HG03175 (cell line): ENCODE results near the gene PLD5.
"Not testable (repeated sequence)": the region's sequence is repeated elsewhere in the genome, so short reads cannot be mapped to it uniquely, and the experiment has no call there.

ENCODE experiments used
- ATAC-seq: cut with Tn5 transposase; IDR thresholded peaks from one replicate; pipeline ENCODE4 v1.9.1; 2021; ENCODE audit warnings: mild to moderate bottlenecking, moderate library complexity; ENCODE audit not compliant: unreplicated experiment

PLD5 gene

DNA sequence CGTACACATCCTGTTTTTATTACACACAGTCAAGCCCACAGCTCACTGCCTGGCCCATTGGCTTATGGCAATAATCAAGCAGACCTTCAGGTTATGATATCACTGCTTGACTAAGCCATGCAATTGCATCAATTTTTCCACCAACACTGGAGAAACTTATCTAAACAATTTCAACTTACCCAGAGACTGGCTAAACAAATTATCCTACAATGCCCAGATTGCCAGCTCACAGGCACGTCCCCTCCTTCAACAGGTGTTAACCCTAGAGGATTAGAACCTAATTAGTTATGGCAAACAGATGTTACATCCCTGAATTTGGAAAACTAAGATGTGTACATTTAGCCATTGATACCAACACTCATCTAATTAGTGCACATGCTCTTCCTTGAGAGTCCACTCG, 310.0 kb downstream of the PLD5 start:
- not testable (repeated sequence) for ATAC-seq

GRCh38 chr1:242212961-242213360, 311.5 kb downstream of the PLD5 start:
- not testable (repeated sequence) for ATAC-seq

DNA sequence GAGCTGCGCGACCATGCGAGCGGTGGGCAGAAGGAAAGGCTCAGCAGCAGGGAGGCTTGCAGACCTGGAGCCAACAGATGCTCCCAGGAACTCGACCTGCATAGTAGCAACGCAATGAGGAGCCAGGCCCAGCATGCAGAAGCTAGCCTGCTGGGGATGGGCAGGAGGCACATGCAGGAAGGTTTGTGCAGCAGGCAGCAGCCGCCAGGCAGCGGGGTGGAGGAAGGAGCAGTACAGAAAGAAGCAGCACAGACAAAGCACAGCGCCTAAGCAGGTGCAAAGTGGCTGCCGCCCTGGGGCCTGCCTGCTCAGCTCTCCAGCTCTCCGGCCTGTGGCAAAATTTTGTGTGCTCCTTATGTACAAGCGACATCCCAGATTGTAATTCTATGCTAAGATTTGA, 312.1 kb downstream of the PLD5 start:
- ATAC-seq: no peak

DNA sequence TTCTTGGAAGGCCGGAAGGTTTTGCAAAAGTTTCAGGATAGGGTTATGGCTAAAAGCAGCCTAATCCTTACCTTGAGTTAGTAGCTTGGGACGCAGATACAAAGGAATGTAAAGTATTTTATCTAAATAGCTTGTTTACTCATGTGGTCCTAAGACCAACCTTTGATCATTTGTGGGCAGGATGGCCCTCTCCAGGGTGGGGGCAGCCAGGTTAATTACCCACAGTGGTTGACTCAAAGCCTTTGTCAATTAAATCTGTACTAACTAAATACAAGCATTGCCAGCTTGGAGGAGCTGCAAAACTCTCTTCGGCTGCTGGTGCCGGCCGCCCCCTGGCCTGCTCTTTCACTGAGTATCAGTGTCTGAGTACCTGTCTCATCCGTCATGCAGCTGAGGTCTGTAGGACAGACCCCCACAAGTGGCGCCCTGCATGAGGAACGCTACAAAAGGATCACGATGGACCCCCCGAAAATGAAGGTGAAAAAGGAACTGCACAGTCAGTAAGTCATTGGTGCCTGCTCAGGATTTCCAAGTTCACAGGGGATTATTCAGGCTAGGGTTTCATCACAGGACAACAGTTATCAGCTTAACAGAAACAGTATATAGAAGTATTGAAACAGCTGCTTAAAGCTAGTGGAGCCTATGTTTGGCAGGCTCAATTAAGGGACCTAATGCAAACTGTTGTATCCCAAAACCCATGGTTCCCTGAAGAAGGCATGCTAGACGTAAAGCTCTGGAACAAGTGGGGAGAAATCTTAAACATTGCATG, 313.1 kb downstream of the PLD5 start:
- no peak for ATAC-seq

GRCh38 chr1:242210316-242210715, 314.2 kb downstream of the PLD5 start:
- not testable (repeated sequence) for ATAC-seq

DNA sequence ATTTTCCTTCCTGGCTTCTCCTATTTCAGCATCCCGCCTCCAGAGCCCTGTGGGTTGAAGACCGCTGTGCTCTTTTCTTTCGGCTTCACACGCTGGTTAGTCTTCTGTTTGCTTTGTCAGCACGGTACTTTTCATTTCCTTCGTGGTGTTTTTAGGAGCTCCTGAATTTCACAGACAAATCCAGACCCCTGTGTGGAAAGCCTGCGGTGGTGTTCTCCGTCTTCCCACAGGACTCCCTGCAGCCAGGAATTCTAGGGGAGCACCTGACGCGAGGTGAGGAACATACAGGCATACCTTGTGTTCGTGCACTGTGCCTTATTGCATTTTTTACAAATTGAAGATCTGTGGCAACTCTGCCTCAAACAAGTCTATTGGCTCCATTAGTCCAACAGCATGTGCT, 315.4 kb downstream of the PLD5 start:
- no peak for ATAC-seq

DNA sequence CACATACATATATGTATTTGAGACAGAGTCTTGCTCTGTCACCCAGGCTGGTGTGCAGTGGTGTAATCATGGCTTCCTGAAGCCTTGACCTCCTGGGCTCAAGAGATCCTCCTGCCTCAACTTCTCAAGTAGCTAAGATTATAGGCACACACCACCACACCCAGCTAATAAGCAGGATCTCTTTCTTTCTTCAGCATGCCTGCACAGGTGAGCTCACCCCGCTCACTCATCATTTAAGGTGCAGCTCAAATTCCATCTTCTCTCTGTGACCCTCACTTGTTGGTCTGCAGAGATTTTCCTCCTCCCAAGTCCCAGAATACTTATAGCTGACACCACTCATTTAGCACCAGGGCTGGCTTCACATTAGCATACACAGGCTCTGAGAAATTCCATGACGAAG, 316.5 kb downstream of the PLD5 start:
- no peak for ATAC-seq

GRCh38 chr1:242206994-242207393, 317.5 kb downstream of the PLD5 start:
- ATAC-seq: no peak

- no peak for ATAC-seq
Observed at GRCh38 chr1:242205622-242206489, 318.6 kb downstream of the PLD5 start.

- no peak for ATAC-seq
Observed at GRCh38 chr1:242203262-242203661, 321.2 kb downstream of the PLD5 start.

DNA sequence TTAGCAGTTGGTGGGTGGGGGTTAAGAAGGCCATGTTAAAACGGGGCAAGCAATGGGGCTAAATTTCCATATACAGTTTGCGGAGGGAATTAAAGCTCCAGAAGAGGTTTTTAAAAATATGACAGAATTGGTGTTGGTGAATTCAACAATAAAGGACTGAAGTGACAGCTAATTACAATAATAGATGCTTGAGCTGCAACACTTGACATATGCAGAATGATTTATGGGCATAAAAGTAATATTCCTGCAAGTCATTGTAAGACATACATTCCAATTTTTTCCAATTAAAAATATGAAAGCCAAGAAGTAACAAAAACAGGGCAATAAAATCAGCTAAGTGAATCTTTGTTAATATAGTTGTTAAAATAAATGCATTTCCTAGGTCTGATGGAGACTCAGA, 323.4 kb downstream of the PLD5 start:
- ATAC-seq: no peak

DNA sequence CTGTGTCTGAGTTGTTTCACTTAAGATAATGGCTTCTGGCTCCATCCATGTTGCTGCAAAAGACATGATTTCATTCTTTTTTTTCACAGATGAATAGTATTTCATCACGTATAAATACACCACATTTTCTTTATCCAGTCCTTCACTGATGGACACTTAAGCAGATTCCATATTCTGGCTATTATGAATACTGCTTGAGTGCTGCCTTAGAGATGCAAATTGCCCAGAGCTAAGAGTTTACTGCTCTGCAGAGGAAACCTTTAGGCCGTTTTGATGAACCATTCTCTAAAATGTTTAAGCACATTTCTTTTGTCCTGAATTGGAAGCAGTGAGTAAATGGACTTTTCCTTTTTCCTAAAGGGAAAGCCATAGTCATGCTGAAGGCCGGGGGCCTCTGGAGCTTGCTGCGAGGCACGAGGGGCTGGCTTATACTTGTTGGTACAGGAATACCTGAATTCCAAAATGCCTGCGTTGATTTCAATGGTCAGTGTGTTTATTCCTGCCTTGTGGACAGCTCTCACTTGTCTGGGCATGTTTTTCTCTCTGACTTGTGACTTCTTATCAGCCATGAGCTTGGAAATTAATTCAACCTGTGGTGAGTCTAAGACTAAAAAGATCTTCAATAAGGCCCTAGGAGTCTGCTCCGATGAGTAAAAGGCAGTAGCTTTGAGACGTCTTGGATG, 324.6 kb downstream of the PLD5 start:
- no peak for ATAC-seq

DNA sequence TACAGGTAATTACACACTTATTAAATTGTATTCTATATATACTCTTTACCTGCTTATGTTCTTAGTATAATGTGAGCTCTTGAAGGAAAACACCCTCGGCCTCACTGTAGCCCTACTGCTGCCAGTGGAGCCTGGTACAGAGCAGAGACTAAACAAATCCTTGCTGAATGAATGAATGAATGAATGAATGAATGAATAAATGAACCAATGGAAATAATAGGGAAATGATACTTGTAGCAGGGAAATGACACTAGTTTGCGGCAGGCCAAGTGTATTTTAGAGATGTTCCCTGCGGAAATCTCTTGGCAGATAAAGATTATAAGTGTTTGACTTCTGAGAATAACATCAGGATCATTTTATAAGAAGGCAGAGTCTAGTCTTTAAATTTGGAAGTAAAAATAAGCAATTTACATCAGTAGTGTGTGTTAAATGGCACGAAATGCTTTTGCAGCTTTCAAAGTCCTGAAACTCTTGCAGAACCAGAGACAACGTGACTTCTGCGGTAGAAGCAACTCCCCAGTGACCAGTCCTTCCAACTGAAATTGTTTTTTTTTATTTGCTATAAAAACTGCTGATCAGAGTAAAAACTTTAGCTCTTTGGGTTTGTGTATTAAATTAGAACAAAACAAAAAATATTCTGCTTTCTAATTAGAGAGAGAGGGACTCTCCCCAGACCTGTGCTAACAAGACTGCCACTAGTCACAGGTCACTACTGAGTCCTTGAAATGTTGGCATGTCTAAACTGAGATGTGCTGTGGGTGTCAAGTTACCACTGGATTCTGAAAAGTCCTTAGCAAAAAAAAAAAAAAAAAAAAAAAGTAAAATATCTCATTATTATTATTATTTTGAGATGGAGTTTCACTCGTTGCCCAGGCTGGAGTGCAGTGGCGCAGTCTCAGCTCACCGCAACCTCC, 326.3 kb downstream of the PLD5 start:
- ATAC-seq: no peak

DNA sequence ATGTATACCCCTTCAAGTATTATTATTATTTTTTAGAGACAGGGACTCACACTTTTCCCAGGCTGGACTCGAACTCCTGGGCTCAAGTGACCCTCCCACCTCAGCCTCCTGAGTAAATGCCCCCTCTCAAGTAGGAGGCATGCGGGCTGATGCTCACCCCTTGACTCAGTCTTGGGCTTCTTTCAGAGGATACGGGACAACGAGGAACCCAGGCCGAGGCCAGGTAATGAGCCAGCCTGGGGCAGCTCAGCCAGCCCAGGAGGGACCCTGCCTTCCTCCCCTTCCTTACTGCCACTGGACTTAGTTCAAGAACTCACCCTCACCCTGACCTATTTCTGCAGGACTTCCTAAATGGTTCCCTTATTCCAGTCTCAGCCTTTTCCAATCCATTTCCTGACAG, 327.6 kb downstream of the PLD5 start:
- ATAC-seq: no peak

DNA sequence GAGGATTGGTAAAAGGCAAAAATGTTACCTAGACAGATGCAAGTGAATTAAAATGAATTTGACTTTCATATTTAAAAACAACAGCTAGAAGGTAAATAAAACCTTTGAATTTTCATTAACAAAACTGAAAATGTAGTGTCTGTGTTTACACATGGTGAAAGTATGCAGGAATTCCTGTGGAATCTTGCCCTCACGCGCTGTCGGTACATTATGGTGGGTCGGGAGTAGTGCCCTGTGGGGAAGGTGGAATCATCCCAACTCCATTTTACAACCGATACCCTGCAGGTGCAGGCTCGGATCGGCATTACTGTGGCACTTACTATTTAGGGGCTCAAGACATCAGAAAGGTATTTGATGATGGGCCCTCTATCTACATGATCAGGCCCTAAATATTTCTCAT, 328.4 kb downstream of the PLD5 start:
- no peak for ATAC-seq

GRCh38 chr1:242189591-242189990, 334.9 kb downstream of the PLD5 start:
- no peak for ATAC-seq

- ATAC-seq: peak; percentile 85
Observed at GRCh38 chr1:242187816-242188215, 336.7 kb downstream of the PLD5 start.

DNA sequence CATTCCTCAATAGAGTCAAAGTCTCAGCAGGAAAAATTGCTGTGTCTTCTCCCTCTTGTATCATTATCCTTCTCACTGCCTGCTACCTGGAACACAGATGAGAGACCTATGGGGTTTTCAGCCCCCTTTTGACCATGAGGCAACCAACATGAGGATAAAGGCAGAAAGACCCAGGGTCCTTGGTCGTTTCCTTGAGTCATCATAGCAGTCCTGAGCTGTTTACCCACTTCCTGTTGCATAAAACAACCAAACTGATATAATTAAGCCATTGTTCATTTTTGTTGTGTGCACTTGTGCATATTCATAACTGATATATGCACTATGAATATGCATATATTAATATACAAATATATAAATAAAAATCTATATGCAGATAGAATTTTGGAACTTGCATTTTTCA, 337.3 kb downstream of the PLD5 start:
- peak; percentile 39 for ATAC-seq

DNA sequence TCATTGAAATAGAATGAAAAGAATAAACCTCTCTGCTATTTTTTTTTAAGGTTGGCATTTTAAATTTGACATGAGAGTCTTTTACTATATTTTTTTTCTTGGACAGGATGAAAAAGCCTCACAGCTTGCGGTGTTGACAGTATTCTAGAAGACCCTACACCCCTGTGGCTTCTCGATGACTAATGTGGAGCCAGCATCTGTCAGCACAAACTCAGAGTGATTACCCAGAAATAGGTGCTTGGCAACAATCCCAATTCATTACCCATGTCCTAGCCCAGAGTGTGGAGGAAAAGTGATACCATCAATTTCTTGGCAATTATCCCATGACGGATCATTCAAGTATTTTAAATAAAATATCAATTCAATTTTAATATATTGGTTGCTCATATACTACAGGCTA, 338.8 kb downstream of the PLD5 start:
- no peak for ATAC-seq

- ATAC-seq: no peak
Observed at GRCh38 chr1:242184955-242185354, 339.5 kb downstream of the PLD5 start.

GRCh38 chr1:242179767-242180166, 344.7 kb downstream of the PLD5 start:
- peak; percentile 83 for ATAC-seq
